K562 (cell line): Measurements from ENCODE around the gene SDC3. TPM values are rescaled to one million over a fixed set of nuclear protein-coding genes. Genes with fewer than 3 reads are reported as not detected.

Experiments
- GATAD2B ChIP-seq: fragments of 450-650 bp; IDR thresholded peaks from 2 replicates; pipeline ENCODE4 v1.6.1; 2017; ENCODE audit warnings: mild to moderate bottlenecking, borderline replicate concordance
- HBP1 ChIP-seq: fragments of 450-650 bp; formaldehyde crosslinking; IDR thresholded peaks from 2 replicates; pipeline ENCODE4 v1.4.0; 2022; ENCODE audit warnings: missing genetic modification characterization
- HNRNPH1 ChIP-seq: fragments of 200-400 bp; formaldehyde crosslinking; optimal IDR thresholded peaks from 2 replicates; pipeline ENCODE3; 2017; ENCODE audit warnings: low read depth, mild to moderate bottlenecking, low read length, moderate library complexity
- ID3 ChIP-seq, 2 experiments: fragments of 250-450 bp in 1 of 2; fragments of 450-650 bp in 1 of 2; sonication (Bioruptor Pico) in 1 of 2; IDR thresholded peaks; 2 replicates each; pipeline versions ENCODE4 v1.6.1 to v1.8.0; 2016 to 2021; ENCODE audit warnings: mild to moderate bottlenecking in 2 of 2, moderate library complexity in 2 of 2, missing compliant biosample characterization in 1 of 2, missing genetic modification characterization in 1 of 2
- MECOM ChIP-seq: fragments of 250-450 bp; sonication (Bioruptor Pico); IDR thresholded peaks from 2 replicates; pipeline ENCODE4 v1.8.0; 2022; ENCODE audit warnings: inconsistent platforms
- NFIX ChIP-seq: fragments of 250-450 bp; sonication (Bioruptor Pico); IDR thresholded peaks from 2 replicates; pipeline ENCODE4 v1.4.0; 2020; ENCODE audit warnings: low read depth, mild to moderate bottlenecking, moderate library complexity
- NFYB ChIP-seq: IDR thresholded peaks from 2 replicates; pipeline ENCODE4 v1.6.1; 2011; ENCODE audit warnings: mild to moderate bottlenecking, moderate library complexity; ENCODE audit not compliant: insufficient read length; ENCODE audit errors: extremely low read depth
- PCBP1 ChIP-seq: fragments of 200-400 bp; formaldehyde crosslinking; IDR thresholded peaks from 2 replicates; pipeline ENCODE4 v1.6.1; 2018; ENCODE audit warnings: mild to moderate bottlenecking, low read depth, low read length; ENCODE audit not compliant: poor library complexity, severe bottlenecking
- POLR2AphosphoS5 ChIP-seq: IDR thresholded peaks from 2 replicates; pipeline ENCODE4 v1.6.1; 2011; ENCODE audit warnings: mild to moderate bottlenecking, low read depth, low read length, moderate library complexity; ENCODE audit not compliant: control insufficient read depth, insufficient read depth
- RAD51 ChIP-seq: fragments of 450-650 bp; IDR thresholded peaks from 2 replicates; pipeline ENCODE4 v1.7.1; 2016; ENCODE audit warnings: low read depth, mild to moderate bottlenecking, borderline replicate concordance
- SAFB2 ChIP-seq: fragments of 200-400 bp; formaldehyde crosslinking; IDR thresholded peaks from 2 replicates; pipeline ENCODE4 v1.6.1; 2018; ENCODE audit warnings: borderline replicate concordance, low read length, low read depth, moderate library complexity; ENCODE audit not compliant: severe bottlenecking
- SRF ChIP-seq, 2 experiments: fragments of 250-450, 450-650 bp in 1 of 2; sonication (Bioruptor Pico) in 1 of 2; sonication (generic) in 1 of 2; formaldehyde crosslinking; IDR thresholded peaks; 2 replicates each; pipeline versions ENCODE4 v1.5.0 to v1.5.1; 2020 to 2022; ENCODE audit warnings: mild to moderate bottlenecking in 1 of 2, missing genetic modification reagents in 1 of 2
- SRSF9 ChIP-seq: fragments of 200-400 bp; formaldehyde crosslinking; IDR thresholded peaks from 2 replicates; pipeline ENCODE4 v1.6.1; 2017; ENCODE audit warnings: low read depth, low read length, borderline replicate concordance
- TRIM28 ChIP-seq: fragments of 450-650 bp; IDR thresholded peaks from 2 replicates; pipeline ENCODE4 v1.6.1; 2017
- WHSC1 ChIP-seq: IDR thresholded peaks from one replicate; pipeline ENCODE4 v1.6.1; 2012; ENCODE audit warnings: low read length, control low read depth, inconsistent platforms
- ZBTB1 ChIP-seq: sonication (generic); formaldehyde crosslinking; IDR thresholded peaks from 2 replicates; pipeline ENCODE4 v1.8.1; 2023; ENCODE audit warnings: missing genetic modification reagents, low read depth, mild to moderate bottlenecking, borderline replicate concordance
- ZNF445 ChIP-seq: fragments of 250-450 bp; sonication (Bioruptor Pico); IDR thresholded peaks from 2 replicates; pipeline ENCODE4 v1.4.0; 2020; ENCODE audit warnings: low read depth, mild to moderate bottlenecking, moderate library complexity
- ZNF586 ChIP-seq: fragments of 450-650 bp; formaldehyde crosslinking; conservative IDR thresholded peaks from 2 replicates; pipeline ENCODE4 v1.4.0; 2020; ENCODE audit warnings: mild to moderate bottlenecking, moderate library complexity
- polyA plus RNA-seq, 8 experiments: library from polyadenylated mRNA; depleted of rRNA in 4 of 8; stranded (reverse) in 5 of 8; unstranded in 3 of 8; fragments of >200 nt; fragmentation: Nextera tagmentation in 2 of 8; fragmentation: Illumina TruSeq in 1 of 8; extraction: Ambion mirVana in 2 of 8; extraction: Trizol in 1 of 8; gene quantifications; 2 replicates each; pipeline versions ENCODE4 v1.2.1 to v1.2.3, GENCODE V29; 2011 to 2014; ENCODE audit warnings: inconsistent platforms in 1 of 8, missing spikeins in 1 of 8
- total RNA-seq, 7 experiments: library from RNA; depleted of rRNA in 6 of 7; stranded (reverse); fragments of >200 nt in 6 of 7; fragmentation: Illumina TruSeq in 2 of 7; extraction: Trizol in 2 of 7; gene quantifications; 2 replicates each; pipeline versions ENCODE4 v1.2.1 to v1.2.3, GENCODE V29; 2011 to 2021; ENCODE audit warnings: low replicate concordance in 1 of 7
- TF ChIP-seq, protein P1 (sequence below): fragments of 250-450 bp; sonication (Bioruptor Pico); IDR thresholded peaks from 2 replicates; pipeline ENCODE4 v1.4.0; 2020; ENCODE audit warnings: mild to moderate bottlenecking
- TF ChIP-seq, protein P2 (sequence below), 2 experiments: fragments of 450-650 bp; conservative IDR thresholded peaks; 2 replicates each; pipeline ENCODE4 v1.6.1; 2017; ENCODE audit warnings: mild to moderate bottlenecking in 2 of 2, moderate library complexity in 2 of 2

SDC3 gene
- total and polyA plus RNA-seq, 9 of the 15 experiments (the other 6 are each of a cell fraction or from before 2014, with no cell fraction given) = 0.38 to 44.1 (median 12.1) TPM

DNA sequence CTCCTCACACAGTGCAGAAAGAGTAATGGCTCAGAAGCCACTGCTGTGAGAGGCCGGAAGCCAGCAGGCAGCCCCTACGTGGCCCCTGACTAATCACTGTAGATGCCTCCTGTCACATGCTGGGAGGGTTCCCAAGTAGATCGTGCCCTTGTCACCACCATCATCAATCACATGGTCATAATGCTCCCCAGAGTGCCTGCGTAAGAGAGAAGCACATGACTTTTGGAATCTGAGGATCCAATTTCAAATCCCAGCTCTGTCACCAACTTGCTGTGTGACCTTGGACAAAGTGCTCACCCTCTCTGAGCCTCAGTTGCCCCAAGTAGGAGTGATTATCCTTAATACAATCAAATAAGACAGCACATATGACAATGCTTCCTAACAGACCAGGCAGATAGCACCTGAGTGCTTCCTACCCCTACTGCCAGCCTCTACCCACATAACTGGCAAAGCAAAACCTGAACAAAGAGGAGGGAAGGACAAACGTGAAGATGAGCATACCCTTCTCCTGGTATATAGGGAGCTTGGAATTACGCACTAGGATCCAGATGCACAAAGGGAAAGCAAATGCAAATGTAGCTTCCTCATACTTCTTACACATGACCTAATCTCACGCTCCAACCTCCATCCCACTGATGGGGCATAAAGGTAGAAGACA lies 65.7 kb downstream of the SDC3 start (continued):
- no peak for TF ChIP-seq ID3 (CRISPR knock-in tag; IDR thresholded peaks at IDR 0.05)
- TF ChIP-seq ID3 (tag; IDR thresholded peaks at IDR 0.05) = no peak
- TF ChIP-seq SRSF9 = no peak
- no peak for TF ChIP-seq POLR2AphosphoS5
- peak; percentile 47 for TF ChIP-seq RAD51
- no peak for TF ChIP-seq SRF (CRISPR knock-in tag; IDR thresholded peaks at IDR 0.05)
- no peak for TF ChIP-seq ZNF445 (CRISPR knock-in tag)
- TF ChIP-seq, protein P1, sequence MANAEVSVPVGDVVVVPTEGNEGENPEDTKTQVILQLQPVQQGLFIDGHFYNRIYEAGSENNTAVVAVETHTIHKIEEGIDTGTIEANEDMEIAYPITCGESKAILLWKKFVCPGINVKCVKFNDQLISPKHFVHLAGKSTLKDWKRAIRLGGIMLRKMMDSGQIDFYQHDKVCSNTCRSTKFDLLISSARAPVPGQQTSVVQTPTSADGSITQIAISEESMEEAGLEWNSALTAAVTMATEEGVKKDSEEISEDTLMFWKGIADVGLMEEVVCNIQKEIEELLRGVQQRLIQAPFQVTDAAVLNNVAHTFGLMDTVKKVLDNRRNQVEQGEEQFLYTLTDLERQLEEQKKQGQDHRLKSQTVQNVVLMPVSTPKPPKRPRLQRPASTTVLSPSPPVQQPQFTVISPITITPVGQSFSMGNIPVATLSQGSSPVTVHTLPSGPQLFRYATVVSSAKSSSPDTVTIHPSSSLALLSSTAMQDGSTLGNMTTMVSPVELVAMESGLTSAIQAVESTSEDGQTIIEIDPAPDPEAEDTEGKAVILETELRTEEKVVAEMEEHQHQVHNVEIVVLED (CRISPR knock-in tag) = no peak
- TF ChIP-seq, protein P2, sequence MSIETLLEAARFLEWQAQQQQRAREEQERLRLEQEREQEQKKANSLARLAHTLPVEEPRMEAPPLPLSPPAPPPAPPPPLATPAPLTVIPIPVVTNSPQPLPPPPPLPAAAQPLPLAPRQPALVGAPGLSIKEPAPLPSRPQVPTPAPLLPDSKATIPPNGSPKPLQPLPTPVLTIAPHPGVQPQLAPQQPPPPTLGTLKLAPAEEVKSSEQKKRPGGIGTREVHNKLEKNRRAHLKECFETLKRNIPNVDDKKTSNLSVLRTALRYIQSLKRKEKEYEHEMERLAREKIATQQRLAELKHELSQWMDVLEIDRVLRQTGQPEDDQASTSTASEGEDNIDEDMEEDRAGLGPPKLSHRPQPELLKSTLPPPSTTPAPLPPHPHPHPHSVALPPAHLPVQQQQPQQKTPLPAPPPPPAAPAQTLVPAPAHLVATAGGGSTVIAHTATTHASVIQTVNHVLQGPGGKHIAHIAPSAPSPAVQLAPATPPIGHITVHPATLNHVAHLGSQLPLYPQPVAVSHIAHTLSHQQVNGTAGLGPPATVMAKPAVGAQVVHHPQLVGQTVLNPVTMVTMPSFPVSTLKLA (conservative IDR thresholded peaks at IDR 0.05) = peak in 1 of 2 experiments; percentile 23; a peak in 1 of 4 replicates
- no peak for TF ChIP-seq NFIX (CRISPR knock-in tag)
- no peak for TF ChIP-seq WHSC1
- no peak for TF ChIP-seq TRIM28
- no peak for TF ChIP-seq GATAD2B
- no peak for TF ChIP-seq MECOM
- no peak for TF ChIP-seq SAFB2
- TF ChIP-seq ZNF586 (CRISPR knock-in tag) = no peak
- TF ChIP-seq HBP1 (CRISPR knock-in tag) = no peak
- TF ChIP-seq ZBTB1 (CRISPR knock-in tag) = peak; percentile 12; the same call in 1 of the 2 replicates
- no peak for TF ChIP-seq HNRNPH1
- no peak for TF ChIP-seq NFYB
- no peak for TF ChIP-seq PCBP1
- TF ChIP-seq, all 486 proteins: peak for 73
